Activated T-helper 2 cell treated with anti-CD3 and anti-CD28 coated beads, Interferon-gamma antibody, Interleukin-2, Interleukin-4, amounts not matched to agents 10 μg/mL and 5 μg/mL and 100 μg/mL, durations not matched to agents 14 hours and 24 hours and 36 hours (primary cell): ENCODE results near the gene HRK. TPM values are rescaled to one million over a fixed set of nuclear protein-coding genes. Genes with fewer than 3 reads are reported as not detected.
A peak's percentile ranks its signal among the peaks of the same experiment; 100 is the strongest.

Experiments
- DNase-seq: peaks from one replicate; pipeline ENCODE4 v3.0.0; 2021; ENCODE audit warnings: low spot score
- H3K27ac Mint-ChIP-seq: one replicate; pipeline ENCODE4 v1.8.0; 2021; ENCODE audit warnings: mixed read lengths
- H3K27me3 Mint-ChIP-seq: one replicate; pipeline ENCODE4 v1.8.0; 2021; ENCODE audit warnings: low read depth, mixed read lengths
- H3K36me3 Mint-ChIP-seq: one replicate; pipeline ENCODE4 v1.8.0; 2021; ENCODE audit warnings: low read depth, mixed read lengths
- H3K4me1 Mint-ChIP-seq: one replicate; pipeline ENCODE4 v1.8.0; 2021; ENCODE audit warnings: low read depth, mixed read lengths
- H3K4me3 Mint-ChIP-seq: one replicate; pipeline ENCODE4 v1.8.0; 2021; ENCODE audit warnings: low read depth, mild to moderate bottlenecking, moderate library complexity, mixed read lengths
- H3K9me3 Mint-ChIP-seq: one replicate; pipeline ENCODE4 v1.8.0; 2021; ENCODE audit warnings: mixed read lengths
- intact Hi-C: fragments of 100-400 bp; cut with micrococcal nuclease; formaldehyde crosslinking; loops from one replicate; pipeline ENCODE4 v1.15.1; 2023
- total RNA-seq: library from RNA; stranded (reverse); gene quantifications from 2 replicates; pipeline ENCODE4 v1.2.3, GENCODE V29; 2022

The HRK gene
- total RNA-seq, 1 donor from 2014 or later: not detected

GRCh38 chr12:116918464-116918863 lies 37.2 kb upstream of the HRK start:
- H3K36me3 Mint-ChIP-seq: peaks cover 6% of the 10 kb centered on the region
- H3K27me3 Mint-ChIP-seq: peaks cover 38% of the 10 kb centered on the region
- peaks cover 40% of the 10 kb centered on the region for H3K4me1 Mint-ChIP-seq
- intact Hi-C loops: no loop called here
- no peak for DNase-seq
- no peaks in the 10 kb centered on the region for H3K9me3 Mint-ChIP-seq
- no peak overlapping the region for H3K4me3 Mint-ChIP-seq
- H3K27ac Mint-ChIP-seq: no peak overlapping the region

DNA sequence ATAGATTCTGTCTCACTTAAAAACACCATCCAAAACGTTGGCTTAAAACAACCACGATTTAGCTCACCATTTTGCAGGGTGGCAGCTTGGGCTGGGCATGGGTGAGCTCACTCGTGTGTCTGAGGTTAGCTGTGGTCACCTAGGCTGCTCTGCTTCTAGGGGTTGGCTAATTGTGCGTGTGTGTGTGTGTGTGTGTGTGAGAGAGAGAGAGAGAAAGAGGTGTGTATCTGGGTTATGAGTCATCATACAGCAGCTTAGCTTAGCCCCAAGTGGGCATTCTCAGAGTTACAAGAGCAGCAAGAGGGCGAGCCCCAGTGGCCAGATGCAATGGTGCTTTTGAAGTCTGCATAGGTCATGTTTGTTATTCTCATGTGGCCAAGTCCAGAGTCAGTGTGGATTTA lies 35.5 kb upstream of the HRK start:
- DNase-seq: no peak
- H3K27ac Mint-ChIP-seq: no peak overlapping the region
- H3K36me3 Mint-ChIP-seq: peaks cover 6% of the 10 kb centered on the region
- no peaks in the 10 kb centered on the region for H3K9me3 Mint-ChIP-seq
- peaks cover 39% of the 10 kb centered on the region for H3K27me3 Mint-ChIP-seq
- no peak overlapping the region for H3K4me3 Mint-ChIP-seq
- intact Hi-C loops: no loop called here
- peaks cover 30% of the 10 kb centered on the region for H3K4me1 Mint-ChIP-seq

DNA sequence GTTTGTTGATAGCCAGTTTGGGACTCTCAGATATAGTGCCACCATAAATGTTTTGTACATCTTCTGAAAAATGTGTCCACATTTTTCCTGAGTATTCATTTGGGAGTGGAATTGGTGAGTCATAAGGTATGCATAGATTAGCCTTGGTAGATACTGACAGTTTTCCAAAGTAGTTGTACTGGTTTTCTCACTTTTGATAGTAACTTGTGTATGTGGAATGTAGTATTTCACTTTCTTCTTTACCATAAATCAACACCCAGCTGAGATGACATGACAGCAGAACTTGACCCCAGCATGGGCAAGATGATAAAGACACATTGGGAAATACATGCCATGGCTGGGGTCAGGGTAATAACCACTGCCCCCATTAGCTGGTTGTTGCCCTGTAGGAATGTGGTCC lies 34.9 kb upstream of the HRK start:
- Mint-ChIP-seq H3K4me3 (no peak overlapping the region), H3K9me3 (no peaks in the 10 kb centered on the region), H3K27me3 (peaks cover 38% of the 10 kb centered on the region), H3K27ac (no peak overlapping the region), H3K36me3 (peaks cover 10% of the 10 kb centered on the region), H3K4me1 (peaks cover 30% of the 10 kb centered on the region)
- DNase-seq: no peak
- intact Hi-C loops: no loop called here

- H3K4me1 Mint-ChIP-seq: peaks cover 27% of the 10 kb centered on the region
- H3K36me3 Mint-ChIP-seq: peaks cover 10% of the 10 kb centered on the region
- no peak for DNase-seq
- H3K27ac Mint-ChIP-seq: no peak overlapping the region
- H3K27me3 Mint-ChIP-seq: peaks cover 35% of the 10 kb centered on the region
- peaks cover 3% of the 10 kb centered on the region for H3K9me3 Mint-ChIP-seq
- intact Hi-C loops: no loop called here
- no peak overlapping the region for H3K4me3 Mint-ChIP-seq
Measured at GRCh38 chr12:116915326-116915725, 34.1 kb upstream of the HRK start.

DNA sequence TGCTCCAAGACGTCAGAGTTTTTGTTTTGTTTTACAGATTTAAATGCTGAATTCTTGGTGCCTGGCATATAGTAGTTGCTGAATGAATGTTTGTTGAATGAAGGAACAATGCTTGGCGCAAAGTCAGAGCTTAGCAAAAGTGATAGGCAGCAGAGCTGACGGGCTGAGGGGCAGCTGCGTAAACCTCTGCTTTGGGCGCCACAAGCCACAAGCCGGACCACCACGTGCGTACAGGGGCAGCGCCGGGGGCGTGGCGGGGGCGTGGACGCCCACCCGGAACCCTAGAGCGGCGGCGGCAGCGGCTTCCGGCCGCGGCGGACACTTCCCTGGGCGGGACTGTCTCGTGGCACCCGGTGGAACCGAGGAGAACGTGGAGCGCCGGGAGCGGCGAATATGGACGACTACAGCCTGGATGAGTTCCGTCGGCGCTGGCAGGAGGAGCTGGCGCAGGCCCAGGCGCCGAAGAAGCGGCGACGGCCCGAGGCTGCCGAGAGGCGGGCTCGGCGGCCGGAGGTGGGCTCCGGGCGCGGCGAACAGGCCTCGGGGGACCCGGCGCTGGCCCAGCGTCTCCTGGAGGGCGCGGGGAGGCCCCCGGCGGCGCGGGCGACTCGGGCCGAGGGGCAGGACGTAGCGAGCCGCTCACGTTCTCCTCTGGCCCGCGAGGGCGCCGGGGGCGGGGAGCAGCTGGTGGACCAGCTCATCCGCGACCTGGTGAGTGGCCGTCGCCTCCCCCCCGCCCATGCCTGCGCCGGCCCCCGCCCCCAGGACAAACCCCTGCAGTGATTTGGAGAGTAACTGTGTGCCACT lies 29.6 kb upstream of the HRK start, which contains the start of gene FBXW8:
FBXW8 (plus strand) TSS at position 306 of the 807 bp plus-strand sequence; CDS start at position 394, 88 bp downstream.
- Mint-ChIP-seq H3K36me3 (peaks cover 8% of the 10 kb centered on the region), H3K9me3 (peaks cover 4% of the 10 kb centered on the region), H3K27ac (peak within 1 kb of the TSS; percentile 44), H3K4me3 (peak within 1 kb of the TSS; percentile 79), H3K27me3 (peaks cover 40% of the 10 kb centered on the region), H3K4me1 (peaks cover 11% of the 10 kb centered on the region)
- DNase-seq: peak; percentile 44
- intact Hi-C loops: loop anchor here (1.0 kb wide), 1 partner anchor 11 kb away; no protein-coding TSS in a partner anchor

GRCh38 chr12:116910280-116910644 lies 29.0 kb upstream of the HRK start:
- H3K27me3 Mint-ChIP-seq: peaks cover 41% of the 10 kb centered on the region
- H3K36me3 Mint-ChIP-seq: peaks cover 8% of the 10 kb centered on the region
- H3K4me1 Mint-ChIP-seq: peaks cover 10% of the 10 kb centered on the region
- DNase-seq: no peak
- peak overlapping the region; percentile 79 for H3K4me3 Mint-ChIP-seq
- H3K9me3 Mint-ChIP-seq: peaks cover 4% of the 10 kb centered on the region
- intact Hi-C loops: loop anchor here (1.0 kb wide), 1 partner anchor 12 kb away; no protein-coding TSS in a partner anchor
- H3K27ac Mint-ChIP-seq: peak overlapping the region; percentile 44

GRCh38 chr12:116906285-116906684 lies 25.0 kb upstream of the HRK start:
- H3K27me3 Mint-ChIP-seq: peaks cover 50% of the 10 kb centered on the region
- peaks cover 4% of the 10 kb centered on the region for H3K9me3 Mint-ChIP-seq
- H3K4me3 Mint-ChIP-seq: no peak overlapping the region
- peaks cover 3% of the 10 kb centered on the region for H3K4me1 Mint-ChIP-seq
- DNase-seq: no peak
- H3K36me3 Mint-ChIP-seq: no peaks in the 10 kb centered on the region
- intact Hi-C loops: no loop called here
- no peak overlapping the region for H3K27ac Mint-ChIP-seq

GRCh38 chr12:116903818-116904217 lies 22.6 kb upstream of the HRK start:
- Mint-ChIP-seq H3K4me3 (no peak overlapping the region), H3K27ac (no peak overlapping the region), H3K36me3 (no peaks in the 10 kb centered on the region), H3K9me3 (no peaks in the 10 kb centered on the region), H3K27me3 (peaks cover 48% of the 10 kb centered on the region), H3K4me1 (no peaks in the 10 kb centered on the region)
- DNase-seq: no peak
- intact Hi-C loops: no loop called here

DNA sequence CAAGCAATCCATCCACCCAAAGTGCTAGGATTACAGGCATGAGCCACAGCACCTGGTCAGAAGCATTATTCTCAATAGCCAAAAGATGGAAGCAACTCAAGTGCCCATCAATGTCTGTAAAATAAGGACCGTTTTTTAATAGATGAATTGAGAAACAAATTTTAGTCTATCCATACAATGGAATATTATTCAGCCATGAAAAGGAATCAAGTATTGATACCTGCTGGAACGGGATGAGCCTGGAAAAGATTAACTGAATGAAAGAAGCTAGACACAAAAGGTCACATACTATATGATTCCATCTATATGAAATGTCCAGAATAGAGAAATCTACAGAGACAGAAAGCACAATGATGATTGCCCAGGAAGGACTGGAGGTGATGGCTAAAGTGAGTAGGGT lies 20.4 kb upstream of the HRK start:
- no peak for DNase-seq
- intact Hi-C loops: no loop called here
- Mint-ChIP-seq H3K27me3 (peaks cover 35% of the 10 kb centered on the region), H3K36me3 (no peaks in the 10 kb centered on the region), H3K27ac (no peak overlapping the region), H3K4me1 (no peaks in the 10 kb centered on the region), H3K9me3 (no peaks in the 10 kb centered on the region), H3K4me3 (no peak overlapping the region)

- H3K36me3 Mint-ChIP-seq: no peaks in the 10 kb centered on the region
- intact Hi-C loops: no loop called here
- no peak for DNase-seq
- H3K4me1 Mint-ChIP-seq: no peaks in the 10 kb centered on the region
- no peaks in the 10 kb centered on the region for H3K9me3 Mint-ChIP-seq
- H3K27me3 Mint-ChIP-seq: peaks cover 34% of the 10 kb centered on the region
- no peak overlapping the region for H3K27ac Mint-ChIP-seq
- H3K4me3 Mint-ChIP-seq: no peak overlapping the region
Measured at GRCh38 chr12:116898669-116899068, 17.4 kb upstream of the HRK start.

- Mint-ChIP-seq H3K9me3 (no peaks in the 10 kb centered on the region), H3K27me3 (peaks cover 34% of the 10 kb centered on the region), H3K27ac (no peak overlapping the region), H3K4me3 (no peak overlapping the region), H3K4me1 (no peaks in the 10 kb centered on the region), H3K36me3 (no peaks in the 10 kb centered on the region)
- no peak for DNase-seq
- intact Hi-C loops: no loop called here
Measured at GRCh38 chr12:116897476-116897875, 16.2 kb upstream of the HRK start.

- Mint-ChIP-seq H3K4me1 (no peaks in the 10 kb centered on the region), H3K9me3 (no peaks in the 10 kb centered on the region), H3K27me3 (peaks cover 27% of the 10 kb centered on the region), H3K4me3 (no peak overlapping the region), H3K36me3 (no peaks in the 10 kb centered on the region), H3K27ac (no peak overlapping the region)
- intact Hi-C loops: no loop called here
- DNase-seq: no peak
Measured at GRCh38 chr12:116896411-116896924, 15.2 kb upstream of the HRK start.

DNA sequence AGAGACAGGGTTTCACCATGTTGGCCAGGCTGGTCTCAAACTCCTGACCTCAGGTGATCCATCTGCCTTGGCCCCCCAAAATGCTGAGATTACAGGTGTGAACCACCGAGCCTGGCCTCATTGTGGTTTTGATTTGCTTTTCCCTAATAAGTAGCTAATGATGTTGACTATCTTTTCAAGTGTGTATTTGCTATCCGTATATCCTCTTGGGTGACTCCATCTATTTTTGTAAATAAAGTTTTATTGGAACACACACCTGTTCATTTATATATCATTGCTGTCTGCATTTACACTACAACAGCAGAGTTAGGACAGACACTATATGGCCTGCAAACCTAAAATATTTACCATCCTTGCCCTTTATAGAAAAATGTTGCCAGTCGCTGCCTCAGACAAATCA lies 13.7 kb upstream of the HRK start:
- Mint-ChIP-seq H3K4me3 (no peak overlapping the region), H3K27me3 (peaks cover 22% of the 10 kb centered on the region), H3K27ac (no peak overlapping the region), H3K9me3 (no peaks in the 10 kb centered on the region), H3K36me3 (no peaks in the 10 kb centered on the region), H3K4me1 (no peaks in the 10 kb centered on the region)
- no peak for DNase-seq
- intact Hi-C loops: no loop called here
